Kidney (tissue), 14 donors: ENCODE measurements around the gene CCDC78. TPM values are rescaled to one million over a fixed set of nuclear protein-coding genes. Genes with fewer than 3 reads are reported as not detected.

Experiments
- DNase-seq, 5 donors: peaks; one replicate each; pipeline ENCODE4 v3.0.0-alpha.2; 2013 to 2020
- FAIRE-seq: peaks from 2 replicates; lab custom pipeline; 2012; peaks lifted over from hg19 to GRCh38; lab: Jason Lieb, UNC
- H3K27ac ChIP-seq, 2 donors: one replicate each; pipeline ENCODE4 v1.7.0; 2013; ENCODE audit warnings: low read depth in 2 of 2, low read length in 2 of 2, inconsistent platforms in 1 of 2
- H3K27me3 ChIP-seq: one replicate; pipeline ENCODE4 v1.7.1; 2013; ENCODE audit warnings: low read length, inconsistent platforms; ENCODE audit not compliant: control insufficient read depth, insufficient read depth
- H3K36me3 ChIP-seq, 3 donors: one replicate each; pipeline versions ENCODE4 v1.7.0 to v1.7.1; 2013; ENCODE audit warnings: low read length in 3 of 3, control low read depth in 1 of 3, inconsistent platforms in 1 of 3; ENCODE audit not compliant: insufficient read depth in 3 of 3, control insufficient read depth in 2 of 3
- H3K4me1 ChIP-seq, 3 donors: one replicate each; pipeline versions ENCODE4 v1.7.0 to v1.7.1; 2013; ENCODE audit warnings: low read length in 3 of 3, inconsistent platforms in 1 of 3, low read depth in 1 of 3; ENCODE audit not compliant: control insufficient read depth in 2 of 3, insufficient read depth in 2 of 3
- H3K4me3 ChIP-seq, 3 donors: one replicate each; pipeline versions ENCODE4 v1.7.0 to v1.8.1; 2013; ENCODE audit warnings: low read length in 3 of 3, control low read depth in 1 of 3, inconsistent platforms in 1 of 3
- H3K9ac ChIP-seq, 3 donors: one replicate each; pipeline versions ENCODE4 v1.7.0 to v1.7.1; 2013; ENCODE audit warnings: low read length in 3 of 3, control low read depth in 1 of 3, inconsistent platforms in 1 of 3
- H3K9me3 ChIP-seq, 3 donors: one replicate each; pipeline versions ENCODE4 v1.7.0 to v1.7.1; 2013; ENCODE audit warnings: low read length in 3 of 3, control low read depth in 1 of 3, inconsistent platforms in 1 of 3; ENCODE audit not compliant: control insufficient read depth in 2 of 3, insufficient read depth in 1 of 3
- intact Hi-C: fragments of 100-400 bp; cut with DNase I; formaldehyde crosslinking; loops from one replicate; pipeline ENCODE4 v1.11.1; 2022
- polyA plus RNA-seq: library from polyadenylated mRNA; stranded (reverse); fragments of 350-450 nt; fragmentation: Illumina TruSeq; extraction: RNeasy Lipid Tissue Mini Kit (QIAGEN cat#74804); gene quantifications from one replicate; pipeline ENCODE4 v1.2.3, GENCODE V29; 2014; ENCODE audit warnings: low read depth, low replicate concordance; ENCODE audit not compliant: insufficient read depth
- total RNA-seq: library from RNA; stranded (reverse); fragmentation: NEBNext Ultra II Directional; extraction: Animal tissue kit (Norgen Biotek cat#: 25700); gene quantifications from one replicate; pipeline ENCODE4 v1.2.1, GENCODE V29; 2021
- TF ChIP-seq, protein P1 (sequence below): IDR thresholded peaks from 3 replicates; pipeline ENCODE4 v1.5.1; 2012; ENCODE audit warnings: mild to moderate bottlenecking, moderate library complexity, borderline replicate concordance; ENCODE audit not compliant: insufficient read depth; ENCODE audit errors: extremely low read depth
- donor health status: control.
- donor health status: control.
- donor health status: control.
- donor health status: control.
- donor health status: control.
- donor health status: DM: yes; HTN: yes; CAD: no.
- donor health status: Normal renal cell carcinoma (clear cell type).

Gene CCDC78
- total and polyA plus RNA-seq, 2 donors from 2014 or later, result 1.3 to 2.6 TPM

DNA sequence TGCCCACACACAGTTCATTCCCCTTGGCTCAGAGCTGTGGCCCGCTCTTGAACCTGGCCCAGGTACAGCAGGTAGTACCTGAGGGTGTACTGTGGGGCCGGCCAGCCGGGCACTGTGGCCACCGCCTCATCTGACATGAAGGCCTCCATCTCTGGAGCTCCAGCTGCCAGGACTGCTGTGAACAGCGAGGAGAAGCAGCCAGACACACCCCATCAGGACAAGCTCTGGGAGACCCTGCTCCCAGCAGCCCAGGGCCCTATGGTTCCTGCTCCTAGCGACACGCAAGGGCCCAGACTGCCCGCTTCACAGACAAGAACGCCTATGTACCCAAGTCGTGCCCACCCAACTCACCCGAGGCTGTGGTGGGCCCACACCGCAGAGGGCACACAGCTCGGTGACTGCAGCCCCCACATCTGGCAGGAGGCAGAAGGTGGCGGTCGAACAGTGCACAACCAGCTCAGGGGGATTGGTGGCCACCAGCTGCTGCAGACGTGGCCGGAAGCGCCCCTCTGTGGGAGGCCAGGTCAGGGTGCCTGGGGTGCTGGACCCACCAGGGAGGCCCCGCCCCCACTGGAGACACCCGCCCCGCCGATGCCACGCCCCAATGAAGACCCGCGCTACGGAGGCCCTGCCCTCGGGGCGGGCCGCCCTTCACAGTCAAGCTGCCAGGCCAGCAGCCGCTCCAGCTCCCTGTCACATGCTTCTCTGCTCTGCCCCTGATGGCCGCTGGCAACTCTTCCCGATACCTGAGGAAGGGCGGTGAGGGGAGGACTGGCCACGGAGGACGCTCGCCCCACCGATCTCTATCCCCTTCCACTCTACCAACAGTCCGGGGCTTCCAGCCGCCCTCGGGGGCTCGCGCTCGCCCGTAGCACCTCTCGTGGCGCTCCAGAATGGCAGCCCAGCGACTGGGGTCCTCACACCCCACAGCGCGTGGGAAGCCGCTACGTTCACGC is 47.1 kb downstream of the CCDC78 start:
- intact Hi-C loops, result no loop called here
- no peak for FAIRE-seq
- peaks cover 0 to 41% (median 12%) of the 10 kb centered on the region in 3 donors for H3K4me1 ChIP-seq

DNA sequence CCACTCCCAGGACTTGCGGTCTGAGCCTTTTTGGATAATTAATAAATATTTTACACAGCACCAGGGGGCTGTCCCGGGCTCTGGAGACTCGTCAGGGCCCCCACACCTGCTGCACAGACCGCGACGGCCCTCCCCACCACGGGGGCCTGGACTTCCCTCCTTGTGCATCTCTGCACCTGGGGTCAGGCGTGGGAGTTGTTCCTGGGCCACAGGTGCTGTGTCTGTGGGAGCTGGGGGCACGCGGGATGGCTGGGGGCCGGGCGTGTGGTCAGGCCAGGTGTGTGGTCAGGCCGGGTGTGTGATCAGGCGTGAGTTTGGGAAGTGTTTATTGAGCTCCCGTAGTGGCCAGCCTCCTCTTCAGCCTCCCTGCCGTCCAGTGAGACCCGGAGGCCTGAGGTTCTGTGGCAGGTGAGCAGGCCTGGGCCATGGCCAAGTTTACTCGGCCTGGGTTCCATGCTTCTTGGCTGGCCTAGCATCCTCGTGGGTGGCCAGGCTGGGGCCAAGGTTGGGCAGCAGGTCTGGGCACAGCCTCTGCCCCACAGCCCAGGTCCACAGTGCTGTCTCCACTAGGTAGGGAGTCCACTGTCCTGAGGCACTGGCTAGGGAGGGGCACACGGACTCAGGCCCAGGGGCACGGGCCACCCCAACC is 47.9 kb downstream of the CCDC78 start:
- intact Hi-C loops, result no loop called here
- Histone ChIP-seq H3K27me3 (no peaks in the 10 kb centered on the region), H3K36me3 (peaks cover 5 to 19% (median 8%) of the 10 kb centered on the region in 3 donors), H3K27ac (no peak overlapping the region), H3K9ac (no peak overlapping the region), H3K4me3 (no peak overlapping the region), H3K4me1 (peaks cover 0 to 35% (median 11%) of the 10 kb centered on the region in 3 donors), H3K9me3 (no peaks in the 10 kb centered on the region)
- TF ChIP-seq, protein P1, sequence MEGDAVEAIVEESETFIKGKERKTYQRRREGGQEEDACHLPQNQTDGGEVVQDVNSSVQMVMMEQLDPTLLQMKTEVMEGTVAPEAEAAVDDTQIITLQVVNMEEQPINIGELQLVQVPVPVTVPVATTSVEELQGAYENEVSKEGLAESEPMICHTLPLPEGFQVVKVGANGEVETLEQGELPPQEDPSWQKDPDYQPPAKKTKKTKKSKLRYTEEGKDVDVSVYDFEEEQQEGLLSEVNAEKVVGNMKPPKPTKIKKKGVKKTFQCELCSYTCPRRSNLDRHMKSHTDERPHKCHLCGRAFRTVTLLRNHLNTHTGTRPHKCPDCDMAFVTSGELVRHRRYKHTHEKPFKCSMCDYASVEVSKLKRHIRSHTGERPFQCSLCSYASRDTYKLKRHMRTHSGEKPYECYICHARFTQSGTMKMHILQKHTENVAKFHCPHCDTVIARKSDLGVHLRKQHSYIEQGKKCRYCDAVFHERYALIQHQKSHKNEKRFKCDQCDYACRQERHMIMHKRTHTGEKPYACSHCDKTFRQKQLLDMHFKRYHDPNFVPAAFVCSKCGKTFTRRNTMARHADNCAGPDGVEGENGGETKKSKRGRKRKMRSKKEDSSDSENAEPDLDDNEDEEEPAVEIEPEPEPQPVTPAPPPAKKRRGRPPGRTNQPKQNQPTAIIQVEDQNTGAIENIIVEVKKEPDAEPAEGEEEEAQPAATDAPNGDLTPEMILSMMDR, result no peak
- FAIRE-seq (no peak), DNase-seq (peak in 1 of 5 donors; percentile 79)

More for the DNA sequence above, 47.1 kb downstream of the CCDC78 start:
- TF ChIP-seq, protein P1, result no peak
- no peaks in the 10 kb centered on the region for H3K9me3 ChIP-seq
- peak overlapping the region; percentile 70 to 82 for H3K27ac ChIP-seq
- peak overlapping the region in 2 of 3 donors; percentile 36 to 57 for H3K4me3 ChIP-seq
- no peaks in the 10 kb centered on the region for H3K27me3 ChIP-seq
- DNase-seq, result peak; percentile 83 to 94 (median 90)
- H3K9ac ChIP-seq, result peak overlapping the region in 1 of 3 donors; percentile 19
- H3K36me3 ChIP-seq, result peaks cover 5 to 19% (median 8%) of the 10 kb centered on the region in 3 donors

DNA sequence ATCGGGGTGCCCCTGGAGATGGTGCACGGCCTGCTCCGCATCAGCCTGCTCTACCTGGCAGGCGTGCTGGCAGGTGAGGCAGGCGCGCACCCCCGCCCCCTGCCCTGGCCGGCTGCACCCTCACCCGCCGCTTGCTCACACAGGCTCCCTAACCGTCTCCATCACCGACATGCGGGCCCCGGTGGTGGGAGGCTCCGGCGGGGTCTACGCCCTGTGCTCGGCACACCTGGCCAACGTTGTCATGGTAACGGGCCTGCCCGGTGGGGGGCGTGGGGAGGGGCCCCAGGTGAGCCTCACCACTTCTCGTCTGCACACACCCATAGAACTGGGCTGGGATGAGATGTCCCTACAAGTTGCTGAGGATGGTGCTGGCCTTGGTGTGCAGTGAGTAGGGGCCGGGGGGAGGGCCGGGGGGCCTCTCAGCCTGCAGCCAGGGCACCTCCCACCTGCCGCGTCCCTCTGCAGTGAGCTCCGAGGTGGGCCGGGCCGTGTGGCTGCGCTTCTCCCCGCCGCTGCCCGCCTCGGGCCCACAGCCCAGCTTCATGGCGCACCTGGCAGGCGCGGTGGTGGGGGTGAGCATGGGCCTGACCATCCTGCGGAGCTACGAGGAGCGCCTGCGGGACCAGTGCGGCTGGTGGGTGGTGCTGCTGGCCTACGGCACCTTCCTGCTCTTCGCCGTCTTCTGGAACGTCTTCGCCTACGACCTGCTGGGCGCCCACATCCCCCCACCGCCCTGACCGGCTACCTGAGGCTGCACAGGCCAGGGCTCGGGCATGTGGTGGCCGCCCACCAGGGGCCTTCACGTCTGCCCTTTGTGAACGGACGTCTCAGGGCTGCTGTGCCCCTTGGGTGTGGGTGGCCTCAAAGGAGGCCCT is 48.7 kb downstream of the CCDC78 start:
- peaks cover 0 to 29% (median 7%) of the 10 kb centered on the region in 3 donors for H3K4me1 ChIP-seq
- no peak overlapping the region for H3K9ac ChIP-seq
- TF ChIP-seq, protein P1, result no peak
- no peaks in the 10 kb centered on the region for H3K27me3 ChIP-seq
- H3K9me3 ChIP-seq, result no peaks in the 10 kb centered on the region
- DNase-seq (peak in 1 of 5 donors; percentile 84), FAIRE-seq (no peak)
- intact Hi-C loops, result no loop called here
- H3K27ac ChIP-seq, result no peak overlapping the region
- peaks cover 5 to 13% (median 11%) of the 10 kb centered on the region in 3 donors for H3K36me3 ChIP-seq
- no peak overlapping the region for H3K4me3 ChIP-seq
